Measurements from ENCODE around the gene OAS1.

Gene OAS1

DNA sequence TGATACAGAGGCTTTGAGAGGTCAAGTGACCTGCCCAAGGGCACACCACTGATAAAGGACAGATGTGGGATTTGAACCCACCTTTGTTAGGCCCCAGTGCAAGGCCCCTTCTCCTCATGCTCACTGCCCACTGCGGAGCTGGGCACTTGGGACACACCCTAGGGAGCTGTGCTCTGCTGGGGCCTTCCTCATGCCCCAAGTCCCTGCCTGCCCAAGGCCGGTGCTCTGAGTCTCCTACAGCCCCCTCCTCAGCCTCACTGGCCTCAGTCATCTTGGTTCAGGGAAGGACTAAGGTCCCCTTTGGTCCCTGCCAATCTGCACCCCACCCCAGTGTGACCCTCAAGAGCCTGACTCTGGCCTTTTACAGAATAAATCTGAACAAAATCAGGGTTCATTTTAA lies 23.6 kb downstream of the OAS1 start:
- Histone ChIP-seq H3K36me3 (ENCODE audit: control insufficient read depth in 2 of 2, insufficient read depth in 1 of 2, low read length in 2 of 2) (no peaks in the 10 kb centered on the region), H3K9me3 (ENCODE audit: control insufficient read depth, insufficient read depth, low read depth, low read length) (no peaks in the 10 kb centered on the region), H3K27ac (ENCODE audit: extremely low read depth, low read depth, low read length) (no peak overlapping the region), H3K4me3 (ENCODE audit: low read depth, low read length) (no peak overlapping the region), H3K4me1 (ENCODE audit: control insufficient read depth, insufficient read depth, low read length) (no peaks in the 10 kb centered on the region)
- POLR2A ChIA-PET, result no interaction called here
- TF ChIP-seq ZSCAN18 (tag by site-specific recombination; IDR thresholded peaks at IDR 0.05), result no peak
- TF ChIP-seq MYNN (tag by site-specific recombination; IDR thresholded peaks at IDR 0.05; ENCODE audit: borderline replicate concordance), result no peak
- no peak for TF ChIP-seq ZNF561 (tag by site-specific recombination; IDR thresholded peaks at IDR 0.05; ENCODE audit: borderline replicate concordance)
- no peak for TF ChIP-seq ZBTB7A (tag by site-specific recombination; IDR thresholded peaks at IDR 0.05; ENCODE audit: low read depth)
- no peak for TF ChIP-seq SP7 (tag by site-specific recombination; IDR thresholded peaks at IDR 0.05)
- TF ChIP-seq ZNF677 (tag by site-specific recombination; IDR thresholded peaks at IDR 0.05), result no peak
- TF ChIP-seq ZNF777 (tag by site-specific recombination; IDR thresholded peaks at IDR 0.05; ENCODE audit: borderline replicate concordance), result no peak
- no peak for TF ChIP-seq ZNF311 (tag by site-specific recombination; IDR thresholded peaks at IDR 0.05; ENCODE audit: borderline replicate concordance)
- no peak for TF ChIP-seq SALL2 (tag by site-specific recombination; IDR thresholded peaks at IDR 0.05; ENCODE audit: borderline replicate concordance)
- TF ChIP-seq, protein P1, sequence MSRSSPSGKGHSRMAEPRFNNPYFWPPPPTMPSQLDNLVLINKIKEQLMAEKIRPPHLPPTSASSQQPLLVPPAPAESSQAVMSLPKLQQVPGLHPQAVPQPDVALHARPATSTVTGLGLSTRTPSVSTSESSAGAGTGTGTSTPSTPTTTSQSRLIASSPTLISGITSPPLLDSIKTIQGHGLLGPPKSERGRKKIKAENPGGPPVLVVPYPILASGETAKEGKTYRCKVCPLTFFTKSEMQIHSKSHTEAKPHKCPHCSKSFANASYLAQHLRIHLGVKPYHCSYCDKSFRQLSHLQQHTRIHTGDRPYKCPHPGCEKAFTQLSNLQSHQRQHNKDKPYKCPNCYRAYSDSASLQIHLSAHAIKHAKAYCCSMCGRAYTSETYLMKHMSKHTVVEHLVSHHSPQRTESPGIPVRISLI (tag by site-specific recombination; IDR thresholded peaks at IDR 0.05), result no peak
- TF ChIP-seq ZNF18 (tag by site-specific recombination; IDR thresholded peaks at IDR 0.05), result no peak
- TF ChIP-seq ZNF518A (tag by site-specific recombination; conservative IDR thresholded peaks at IDR 0.05; ENCODE audit: low read depth), result no peak
- TF ChIP-seq RBAK (tag by site-specific recombination; IDR thresholded peaks at IDR 0.05), result no peak
- TF ChIP-seq, protein P2, sequence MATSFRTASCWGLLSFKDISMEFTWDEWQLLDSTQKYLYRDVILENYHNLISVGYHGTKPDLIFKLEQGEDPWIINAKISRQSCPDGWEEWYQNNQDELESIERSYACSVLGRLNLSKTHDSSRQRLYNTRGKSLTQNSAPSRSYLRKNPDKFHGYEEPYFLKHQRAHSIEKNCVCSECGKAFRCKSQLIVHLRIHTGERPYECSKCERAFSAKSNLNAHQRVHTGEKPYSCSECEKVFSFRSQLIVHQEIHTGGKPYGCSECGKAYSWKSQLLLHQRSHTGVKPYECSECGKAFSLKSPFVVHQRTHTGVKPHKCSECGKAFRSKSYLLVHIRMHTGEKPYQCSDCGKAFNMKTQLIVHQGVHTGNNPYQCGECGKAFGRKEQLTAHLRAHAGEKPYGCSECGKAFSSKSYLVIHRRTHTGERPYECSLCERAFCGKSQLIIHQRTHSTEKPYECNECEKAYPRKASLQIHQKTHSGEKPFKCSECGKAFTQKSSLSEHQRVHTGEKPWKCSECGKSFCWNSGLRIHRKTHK (tag by site-specific recombination; IDR thresholded peaks at IDR 0.05), result no peak
- TF ChIP-seq ZNF837 (tag by site-specific recombination; IDR thresholded peaks at IDR 0.05), result no peak
- no peak for TF ChIP-seq ZNF16 (tag by site-specific recombination; IDR thresholded peaks at IDR 0.05; ENCODE audit: low read depth)
- no peak for TF ChIP-seq SP2 (tag by site-specific recombination; IDR thresholded peaks at IDR 0.05)
- CTCF ChIA-PET, result no interaction called here
